ENCODE measurements around the gene PRDM16.

DNA sequence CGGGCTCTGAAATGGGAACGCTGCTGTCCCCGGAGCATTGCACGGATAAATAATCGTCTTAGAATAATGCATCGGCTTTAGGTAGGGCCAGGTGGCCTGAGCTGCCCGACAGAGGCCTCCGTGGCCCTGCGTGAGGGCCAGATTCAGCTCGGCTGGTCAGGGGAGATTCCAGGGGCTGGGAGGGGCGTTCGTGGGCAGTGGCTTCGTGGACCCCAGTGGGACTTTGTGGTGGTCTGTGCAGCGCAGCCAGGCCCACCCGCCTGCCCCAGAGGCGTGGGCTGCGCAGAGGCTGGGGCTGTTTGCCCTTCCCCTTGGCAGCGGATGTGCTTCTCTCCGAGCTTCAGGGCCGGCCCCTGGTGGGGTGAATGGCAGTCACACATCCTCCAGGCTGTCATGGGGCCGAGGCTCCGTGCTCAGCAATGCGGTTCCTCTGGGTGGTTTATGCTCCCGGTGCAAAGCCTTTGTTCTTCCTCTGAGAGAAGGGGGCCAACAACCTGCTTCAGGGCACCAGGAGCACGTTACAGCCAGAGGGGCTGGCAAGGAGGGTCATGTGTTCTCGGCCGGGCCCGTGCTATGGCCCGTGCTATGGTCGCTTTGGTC is 104.5 kb downstream of the PRDM16 start:
- TF ChIP-seq, protein P1, sequence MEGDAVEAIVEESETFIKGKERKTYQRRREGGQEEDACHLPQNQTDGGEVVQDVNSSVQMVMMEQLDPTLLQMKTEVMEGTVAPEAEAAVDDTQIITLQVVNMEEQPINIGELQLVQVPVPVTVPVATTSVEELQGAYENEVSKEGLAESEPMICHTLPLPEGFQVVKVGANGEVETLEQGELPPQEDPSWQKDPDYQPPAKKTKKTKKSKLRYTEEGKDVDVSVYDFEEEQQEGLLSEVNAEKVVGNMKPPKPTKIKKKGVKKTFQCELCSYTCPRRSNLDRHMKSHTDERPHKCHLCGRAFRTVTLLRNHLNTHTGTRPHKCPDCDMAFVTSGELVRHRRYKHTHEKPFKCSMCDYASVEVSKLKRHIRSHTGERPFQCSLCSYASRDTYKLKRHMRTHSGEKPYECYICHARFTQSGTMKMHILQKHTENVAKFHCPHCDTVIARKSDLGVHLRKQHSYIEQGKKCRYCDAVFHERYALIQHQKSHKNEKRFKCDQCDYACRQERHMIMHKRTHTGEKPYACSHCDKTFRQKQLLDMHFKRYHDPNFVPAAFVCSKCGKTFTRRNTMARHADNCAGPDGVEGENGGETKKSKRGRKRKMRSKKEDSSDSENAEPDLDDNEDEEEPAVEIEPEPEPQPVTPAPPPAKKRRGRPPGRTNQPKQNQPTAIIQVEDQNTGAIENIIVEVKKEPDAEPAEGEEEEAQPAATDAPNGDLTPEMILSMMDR (optimal IDR thresholded peaks at IDR 0.05 in 1 of 3, IDR thresholded peaks at IDR 0.05 in 1 of 3, conservative IDR thresholded peaks at IDR 0.05 in 1 of 3; ENCODE audit: extremely low read depth in 1 of 3, insufficient read depth in 2 of 3, low read length in 3 of 3) = no peak
- no peak for TF ChIP-seq EZH2 (IDR thresholded peaks at IDR 0.05; ENCODE audit: low read length)
